HUES64 (cell line): ENCODE measurements around the gene GMDS.

Experiments
- H3K27ac ChIP-seq: 2 replicates; pipeline ENCODE4 v1.7.0; 2013; ENCODE audit warnings: low read depth, low read length, inconsistent platforms
- H3K27me3 ChIP-seq: 2 replicates; pipeline ENCODE4 v1.6.1; 2013; ENCODE audit warnings: mild to moderate bottlenecking, low read length; ENCODE audit not compliant: insufficient read depth
- H3K36me3 ChIP-seq: 2 replicates; pipeline ENCODE4 v1.6.1; 2013; ENCODE audit warnings: mild to moderate bottlenecking, low read length; ENCODE audit not compliant: insufficient read depth
- H3K4me1 ChIP-seq: 2 replicates; pipeline ENCODE4 v1.6.1; 2013; ENCODE audit warnings: mild to moderate bottlenecking, low read length, moderate library complexity; ENCODE audit not compliant: insufficient read depth
- H3K4me3 ChIP-seq: 2 replicates; pipeline ENCODE4 v1.5.1; 2013; ENCODE audit warnings: mild to moderate bottlenecking, low read length, moderate library complexity
- H3K9ac ChIP-seq: 2 replicates; pipeline ENCODE4 v1.6.1; 2013; ENCODE audit warnings: mild to moderate bottlenecking, low read depth, low read length
- H3K9me3 ChIP-seq: 2 replicates; pipeline ENCODE4 v1.6.1; 2013; ENCODE audit warnings: low read depth, low read length; ENCODE audit not compliant: insufficient read depth
- WGBS: fragments of 150-250, 120-280 bp; methylation state at CpG from one replicate; pipeline ENCODE4 v1.1.7; 2013; ENCODE audit warnings: missing lambda C conversion rate; 5-methylcytosine and 5-hydroxymethylcytosine counted together

The GMDS gene

GRCh38 chr6:1894954-1895353 is 350.5 kb downstream of the GMDS start:
- no peak overlapping the region for H3K9ac ChIP-seq
- no peaks in the 10 kb centered on the region for H3K4me1 ChIP-seq
- H3K27me3 ChIP-seq: no peaks in the 10 kb centered on the region
- no peak overlapping the region for H3K4me3 ChIP-seq
- H3K27ac ChIP-seq: no peak overlapping the region
- 96% methylated on average over 6 of the region's 6 CpGs for WGBS
- no peaks in the 10 kb centered on the region for H3K36me3 ChIP-seq
- H3K9me3 ChIP-seq: no peaks in the 10 kb centered on the region

DNA sequence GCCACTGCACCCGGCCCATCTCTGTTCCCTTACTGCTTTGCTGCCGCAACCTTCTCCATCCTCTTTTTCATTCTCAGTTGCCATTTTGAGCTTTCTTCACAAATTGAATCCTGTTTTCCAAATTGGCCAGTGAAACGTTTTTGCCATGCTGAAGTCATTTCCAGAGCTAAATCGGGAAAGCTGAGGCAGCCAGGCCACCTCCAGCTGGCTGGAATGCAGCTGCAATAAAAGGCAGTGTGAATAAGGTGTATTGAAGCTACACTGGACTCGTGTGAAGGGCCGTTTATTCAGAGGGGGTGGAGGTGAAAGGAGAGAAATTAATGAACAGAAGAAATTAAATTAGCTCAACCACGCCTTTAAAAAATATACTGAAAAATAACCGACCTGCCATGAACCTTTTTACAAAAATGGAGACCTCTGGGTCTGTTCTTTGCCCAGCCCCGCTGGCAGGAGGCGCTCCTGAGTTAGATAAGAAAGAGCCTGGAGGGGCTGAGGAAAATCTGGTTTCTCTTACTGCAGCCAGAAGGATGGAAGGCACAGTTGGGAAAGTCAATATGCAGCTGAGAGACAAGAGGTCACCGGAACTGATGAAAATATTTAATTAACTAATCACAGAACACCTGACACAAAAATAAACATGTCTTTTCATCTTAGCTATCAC is 351.8 kb downstream of the GMDS start:
- WGBS: 65% methylated on average over 11 of the region's 11 CpGs
- H3K27ac ChIP-seq: no peak overlapping the region
- H3K9ac ChIP-seq: no peak overlapping the region
- no peak overlapping the region for H3K4me3 ChIP-seq
- no peaks in the 10 kb centered on the region for H3K9me3 ChIP-seq
- no peaks in the 10 kb centered on the region for H3K27me3 ChIP-seq
- no peaks in the 10 kb centered on the region for H3K4me1 ChIP-seq
- H3K36me3 ChIP-seq: no peaks in the 10 kb centered on the region

DNA sequence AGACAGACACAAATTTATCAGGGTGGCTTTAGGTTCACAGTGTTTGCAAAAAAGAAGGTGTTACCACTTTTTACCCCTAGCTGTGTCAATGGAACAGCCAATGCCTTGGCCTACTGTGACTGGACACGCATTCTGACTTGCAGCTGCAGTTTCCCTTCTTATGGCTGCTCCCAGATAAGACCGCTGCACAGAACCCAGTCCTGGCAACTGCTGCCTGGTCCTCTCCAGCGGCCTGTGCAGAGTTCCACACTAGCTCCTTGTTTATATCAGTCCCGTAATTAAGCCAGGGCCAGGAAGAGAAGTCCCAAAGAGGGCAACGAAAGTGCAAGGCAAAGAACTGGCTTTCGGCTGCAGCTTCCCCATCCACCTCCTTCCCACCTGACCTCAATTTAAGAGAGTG is 352.7 kb downstream of the GMDS start:
- no peak overlapping the region for H3K4me3 ChIP-seq
- no peaks in the 10 kb centered on the region for H3K9me3 ChIP-seq
- no peaks in the 10 kb centered on the region for H3K4me1 ChIP-seq
- no peaks in the 10 kb centered on the region for H3K27me3 ChIP-seq
- H3K36me3 ChIP-seq: no peaks in the 10 kb centered on the region
- H3K27ac ChIP-seq: no peak overlapping the region
- WGBS: 92% methylated on average over 6 of the region's 6 CpGs
- H3K9ac ChIP-seq: no peak overlapping the region

- no peak overlapping the region for H3K4me3 ChIP-seq
- H3K9ac ChIP-seq: no peak overlapping the region
- peaks cover 3% of the 10 kb centered on the region; the same call in 1 of the 2 replicates for H3K4me1 ChIP-seq
- no peak overlapping the region for H3K27ac ChIP-seq
- no peaks in the 10 kb centered on the region for H3K27me3 ChIP-seq
- H3K36me3 ChIP-seq: no peaks in the 10 kb centered on the region
- H3K9me3 ChIP-seq: no peaks in the 10 kb centered on the region
- 93% methylated on average over 2 of the region's 2 CpGs for WGBS
Observed at GRCh38 chr6:1890987-1891386, 354.4 kb downstream of the GMDS start.

GRCh38 chr6:1890071-1890470 is 355.3 kb downstream of the GMDS start:
- Histone ChIP-seq H3K9me3 (no peaks in the 10 kb centered on the region), H3K27me3 (no peaks in the 10 kb centered on the region), H3K4me3 (no peak overlapping the region), H3K36me3 (no peaks in the 10 kb centered on the region), H3K4me1 (peaks cover 8% of the 10 kb centered on the region; the same call in 1 of the 2 replicates), H3K27ac (no peak overlapping the region), H3K9ac (no peak overlapping the region)
- 96% methylated on average over 8 of the region's 8 CpGs for whole genome bisulfite sequencing

- Histone ChIP-seq H3K36me3 (no peaks in the 10 kb centered on the region), H3K4me1 (peaks cover 8% of the 10 kb centered on the region; the same call in 1 of the 2 replicates), H3K9ac (no peak overlapping the region), H3K27me3 (no peaks in the 10 kb centered on the region), H3K27ac (no peak overlapping the region), H3K9me3 (no peaks in the 10 kb centered on the region), H3K4me3 (no peak overlapping the region)
- 82% methylated on average over 12 of the region's 12 CpGs for WGBS
Observed at GRCh38 chr6:1885576-1886011, 359.8 kb downstream of the GMDS start.

DNA sequence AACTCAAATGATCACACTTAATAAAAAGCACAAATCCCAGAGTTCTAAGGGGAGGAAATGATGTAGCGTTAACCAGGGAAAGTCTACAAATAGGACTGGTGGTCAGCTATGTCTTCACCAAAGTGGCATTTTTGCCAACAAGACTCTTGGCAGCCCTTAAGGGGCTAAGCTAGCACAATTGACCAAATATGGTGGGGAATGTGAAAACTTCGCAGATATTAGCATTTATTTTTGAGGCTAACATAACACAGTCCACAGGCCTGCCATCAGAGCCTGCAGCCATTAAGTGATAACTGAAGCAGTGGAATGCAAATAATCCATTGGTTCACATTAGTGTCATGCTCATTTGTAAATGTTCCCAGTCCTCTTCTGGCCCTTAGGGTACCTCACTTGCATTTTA is 361.1 kb downstream of the GMDS start:
- H3K27ac ChIP-seq: no peak overlapping the region
- 93% methylated on average over 2 of the region's 2 CpGs for WGBS
- no peaks in the 10 kb centered on the region for H3K27me3 ChIP-seq
- no peak overlapping the region for H3K4me3 ChIP-seq
- no peaks in the 10 kb centered on the region for H3K36me3 ChIP-seq
- H3K4me1 ChIP-seq: peaks cover 8% of the 10 kb centered on the region; the same call in 1 of the 2 replicates
- no peak overlapping the region for H3K9ac ChIP-seq
- H3K9me3 ChIP-seq: no peaks in the 10 kb centered on the region

GRCh38 chr6:1878330-1878729 is 367.1 kb downstream of the GMDS start:
- Histone ChIP-seq H3K36me3 (no peaks in the 10 kb centered on the region), H3K9ac (no peak overlapping the region), H3K4me1 (peaks cover 3% of the 10 kb centered on the region), H3K9me3 (no peaks in the 10 kb centered on the region), H3K27me3 (no peaks in the 10 kb centered on the region), H3K27ac (no peak overlapping the region), H3K4me3 (no peak overlapping the region)
- 98% methylated on average over 5 of the region's 5 CpGs for WGBS

DNA sequence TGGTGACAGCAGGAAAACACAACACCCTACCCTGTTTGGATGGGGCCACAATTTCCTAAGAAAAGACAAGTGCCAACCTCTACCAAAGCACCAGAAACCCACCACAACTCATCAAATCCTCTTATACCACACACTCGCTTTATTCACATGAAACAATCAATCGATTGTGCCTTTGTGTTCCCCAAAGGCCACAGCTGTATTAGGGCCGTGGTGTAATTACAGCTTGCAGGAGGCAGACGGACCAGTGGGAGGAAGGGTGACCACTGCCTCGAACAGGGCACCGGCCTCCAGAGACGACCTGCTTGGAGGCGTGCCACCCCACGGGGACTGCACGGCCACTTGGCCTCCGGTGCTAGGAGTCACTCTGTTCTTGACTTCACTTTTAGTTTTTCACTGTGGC is 371.6 kb downstream of the GMDS start:
- no peaks in the 10 kb centered on the region for H3K9me3 ChIP-seq
- no peak overlapping the region for H3K9ac ChIP-seq
- peaks cover 48% of the 10 kb centered on the region for H3K4me1 ChIP-seq
- no peak overlapping the region for H3K27ac ChIP-seq
- 92% methylated on average over 11 of the region's 11 CpGs for WGBS
- no peaks in the 10 kb centered on the region for H3K36me3 ChIP-seq
- no peak overlapping the region for H3K4me3 ChIP-seq
- no peaks in the 10 kb centered on the region for H3K27me3 ChIP-seq

GRCh38 chr6:1872649-1873131 is 372.7 kb downstream of the GMDS start:
- Histone ChIP-seq H3K9ac (no peak overlapping the region), H3K4me3 (no peak overlapping the region), H3K4me1 (peaks cover 52% of the 10 kb centered on the region), H3K27me3 (no peaks in the 10 kb centered on the region), H3K36me3 (no peaks in the 10 kb centered on the region), H3K9me3 (no peaks in the 10 kb centered on the region), H3K27ac (no peak overlapping the region)
- 40% methylated on average over 11 of the region's 11 CpGs for WGBS

GRCh38 chr6:1871724-1872315 is 373.6 kb downstream of the GMDS start:
- Histone ChIP-seq H3K27ac (no peak overlapping the region), H3K27me3 (no peaks in the 10 kb centered on the region), H3K9ac (no peak overlapping the region), H3K4me3 (no peak overlapping the region), H3K9me3 (no peaks in the 10 kb centered on the region), H3K36me3 (no peaks in the 10 kb centered on the region), H3K4me1 (peaks cover 52% of the 10 kb centered on the region)
- 66% methylated on average over 8 of the region's 8 CpGs for WGBS
